PC-3 (cell line): ENCODE data around the gene OVOL3.

Source experiments
- EZH2phosphoT487 ChIP-seq: fragments of 300-600 bp; sonication (generic); IDR thresholded peaks from 2 replicates; pipeline ENCODE4 v1.6.1; 2018; ENCODE audit warnings: mild to moderate bottlenecking, antibody characterized with exemption, low read length, borderline replicate concordance
- TF ChIP-seq, protein P1 (sequence below): fragments of 300-600 bp; sonication (generic); conservative IDR thresholded peaks from 2 replicates; pipeline ENCODE4 v1.5.1; 2017; ENCODE audit warnings: antibody characterized with exemption, low read depth, mild to moderate bottlenecking, low read length

DNA sequence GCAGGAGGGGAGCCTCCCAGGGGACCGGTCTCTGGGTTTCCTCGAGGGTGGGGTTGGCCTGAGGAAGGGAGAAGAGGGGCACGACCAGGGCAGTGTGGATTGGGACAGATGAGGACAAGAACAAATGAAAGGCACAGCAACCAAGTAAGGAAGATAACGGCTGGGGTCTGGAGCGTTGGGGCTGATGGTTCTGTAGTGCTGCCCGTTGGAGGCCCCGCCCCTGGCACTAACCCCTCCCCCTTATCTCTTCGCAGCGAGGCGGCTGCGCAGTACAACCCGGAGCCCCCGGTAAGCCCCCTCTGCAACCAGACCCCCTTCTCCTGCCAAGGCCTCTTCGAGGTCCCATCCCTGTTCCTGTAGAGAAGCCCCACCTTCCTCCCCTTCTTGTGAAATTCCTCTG is 31.1 kb downstream of the OVOL3 start:
- TF ChIP-seq, protein P1, sequence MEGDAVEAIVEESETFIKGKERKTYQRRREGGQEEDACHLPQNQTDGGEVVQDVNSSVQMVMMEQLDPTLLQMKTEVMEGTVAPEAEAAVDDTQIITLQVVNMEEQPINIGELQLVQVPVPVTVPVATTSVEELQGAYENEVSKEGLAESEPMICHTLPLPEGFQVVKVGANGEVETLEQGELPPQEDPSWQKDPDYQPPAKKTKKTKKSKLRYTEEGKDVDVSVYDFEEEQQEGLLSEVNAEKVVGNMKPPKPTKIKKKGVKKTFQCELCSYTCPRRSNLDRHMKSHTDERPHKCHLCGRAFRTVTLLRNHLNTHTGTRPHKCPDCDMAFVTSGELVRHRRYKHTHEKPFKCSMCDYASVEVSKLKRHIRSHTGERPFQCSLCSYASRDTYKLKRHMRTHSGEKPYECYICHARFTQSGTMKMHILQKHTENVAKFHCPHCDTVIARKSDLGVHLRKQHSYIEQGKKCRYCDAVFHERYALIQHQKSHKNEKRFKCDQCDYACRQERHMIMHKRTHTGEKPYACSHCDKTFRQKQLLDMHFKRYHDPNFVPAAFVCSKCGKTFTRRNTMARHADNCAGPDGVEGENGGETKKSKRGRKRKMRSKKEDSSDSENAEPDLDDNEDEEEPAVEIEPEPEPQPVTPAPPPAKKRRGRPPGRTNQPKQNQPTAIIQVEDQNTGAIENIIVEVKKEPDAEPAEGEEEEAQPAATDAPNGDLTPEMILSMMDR: no peak
- no peak for TF ChIP-seq EZH2phosphoT487
